ENCODE data around the gene NCDN. TPM values are rescaled to one million over a fixed set of nuclear protein-coding genes. Genes with fewer than 3 reads are reported as not detected.

NCDN gene
- total RNA-seq, 2 donors from 2014 or later = 9.7 to 18.0 TPM

DNA sequence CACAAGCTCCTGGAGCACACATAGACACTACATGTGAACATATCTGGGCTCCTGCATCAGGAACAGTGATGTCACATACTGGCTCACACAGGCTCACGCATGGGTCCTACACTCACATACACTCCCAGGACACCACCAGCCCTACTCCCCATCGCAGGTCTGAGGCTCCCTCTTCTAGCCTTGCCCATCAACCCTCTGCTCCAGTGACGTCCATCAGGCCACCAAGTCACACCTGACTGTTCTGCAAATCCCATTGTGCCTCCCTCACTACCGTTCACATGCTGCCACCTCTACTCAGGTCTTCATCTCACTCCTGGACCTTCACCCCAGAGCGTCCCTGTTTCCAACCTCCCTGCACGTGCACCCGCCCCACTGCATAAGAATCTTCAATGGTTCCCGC lies 33.6 kb downstream of the NCDN start:
- Histone ChIP-seq H3K9ac (ENCODE audit: low read depth in 2 of 2, low read length in 2 of 2) (no peak overlapping the region), H3K27me3 (no peaks in the 10 kb centered on the region), H3K27ac (no peak overlapping the region), H3K4me1 (no peaks in the 10 kb centered on the region), H3K36me3 (no peaks in the 10 kb centered on the region), H3K4me3 (no peak overlapping the region), H3K9me3 (no peaks in the 10 kb centered on the region)
- no peak for DNase-seq
- TF ChIP-seq, protein P1, sequence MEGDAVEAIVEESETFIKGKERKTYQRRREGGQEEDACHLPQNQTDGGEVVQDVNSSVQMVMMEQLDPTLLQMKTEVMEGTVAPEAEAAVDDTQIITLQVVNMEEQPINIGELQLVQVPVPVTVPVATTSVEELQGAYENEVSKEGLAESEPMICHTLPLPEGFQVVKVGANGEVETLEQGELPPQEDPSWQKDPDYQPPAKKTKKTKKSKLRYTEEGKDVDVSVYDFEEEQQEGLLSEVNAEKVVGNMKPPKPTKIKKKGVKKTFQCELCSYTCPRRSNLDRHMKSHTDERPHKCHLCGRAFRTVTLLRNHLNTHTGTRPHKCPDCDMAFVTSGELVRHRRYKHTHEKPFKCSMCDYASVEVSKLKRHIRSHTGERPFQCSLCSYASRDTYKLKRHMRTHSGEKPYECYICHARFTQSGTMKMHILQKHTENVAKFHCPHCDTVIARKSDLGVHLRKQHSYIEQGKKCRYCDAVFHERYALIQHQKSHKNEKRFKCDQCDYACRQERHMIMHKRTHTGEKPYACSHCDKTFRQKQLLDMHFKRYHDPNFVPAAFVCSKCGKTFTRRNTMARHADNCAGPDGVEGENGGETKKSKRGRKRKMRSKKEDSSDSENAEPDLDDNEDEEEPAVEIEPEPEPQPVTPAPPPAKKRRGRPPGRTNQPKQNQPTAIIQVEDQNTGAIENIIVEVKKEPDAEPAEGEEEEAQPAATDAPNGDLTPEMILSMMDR (IDR thresholded peaks at IDR 0.05) = no peak
- intact Hi-C loops (cut with DNase I) = no loop called here

DNA sequence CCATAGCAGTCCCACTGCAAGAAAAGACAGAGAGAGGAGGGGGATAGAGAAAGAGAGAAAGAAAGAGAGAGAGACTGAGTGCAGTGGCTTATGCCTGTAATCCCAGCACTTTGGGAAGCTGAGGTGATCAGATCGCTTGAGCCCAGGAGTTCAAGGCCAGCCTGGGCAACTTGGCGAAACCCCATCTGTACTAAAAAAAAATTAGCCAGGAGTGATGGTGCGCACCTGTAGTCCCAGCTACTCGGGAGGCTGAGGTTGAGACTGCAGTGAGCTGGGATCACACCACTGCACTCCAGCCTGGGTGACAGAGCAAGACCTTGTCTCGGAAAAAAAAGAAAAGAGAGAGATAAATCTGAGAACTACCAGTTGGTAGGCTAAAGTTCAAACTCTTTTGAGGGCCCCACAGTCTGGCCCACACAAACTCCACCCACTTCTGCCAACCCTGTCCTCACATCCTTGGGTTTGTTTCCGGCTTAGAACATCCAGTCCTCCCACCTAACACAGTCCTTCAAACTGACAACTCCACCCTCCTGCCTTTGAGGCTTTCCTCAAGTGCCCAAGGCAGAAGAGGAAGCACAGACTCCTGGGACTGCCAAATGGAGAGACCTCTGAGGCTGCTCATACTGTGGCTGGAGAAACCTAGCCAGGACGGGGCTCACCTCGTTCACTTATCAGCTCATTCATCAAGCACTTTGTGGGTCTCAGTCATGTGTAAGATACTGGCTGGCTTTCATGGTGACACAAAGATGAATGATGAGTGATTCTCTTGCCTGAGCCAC lies 35.6 kb downstream of the NCDN start:
- Histone ChIP-seq H3K9ac (ENCODE audit: low read depth in 2 of 2, low read length in 2 of 2) (no peak overlapping the region), H3K27me3 (no peaks in the 10 kb centered on the region), H3K27ac (no peak overlapping the region), H3K9me3 (no peaks in the 10 kb centered on the region), H3K4me1 (no peaks in the 10 kb centered on the region), H3K36me3 (no peaks in the 10 kb centered on the region), H3K4me3 (no peak overlapping the region)
- DNase-seq = no peak
- intact Hi-C loops (cut with DNase I) = no loop called here
- TF ChIP-seq, protein P1 (IDR thresholded peaks at IDR 0.05) = no peak

DNA sequence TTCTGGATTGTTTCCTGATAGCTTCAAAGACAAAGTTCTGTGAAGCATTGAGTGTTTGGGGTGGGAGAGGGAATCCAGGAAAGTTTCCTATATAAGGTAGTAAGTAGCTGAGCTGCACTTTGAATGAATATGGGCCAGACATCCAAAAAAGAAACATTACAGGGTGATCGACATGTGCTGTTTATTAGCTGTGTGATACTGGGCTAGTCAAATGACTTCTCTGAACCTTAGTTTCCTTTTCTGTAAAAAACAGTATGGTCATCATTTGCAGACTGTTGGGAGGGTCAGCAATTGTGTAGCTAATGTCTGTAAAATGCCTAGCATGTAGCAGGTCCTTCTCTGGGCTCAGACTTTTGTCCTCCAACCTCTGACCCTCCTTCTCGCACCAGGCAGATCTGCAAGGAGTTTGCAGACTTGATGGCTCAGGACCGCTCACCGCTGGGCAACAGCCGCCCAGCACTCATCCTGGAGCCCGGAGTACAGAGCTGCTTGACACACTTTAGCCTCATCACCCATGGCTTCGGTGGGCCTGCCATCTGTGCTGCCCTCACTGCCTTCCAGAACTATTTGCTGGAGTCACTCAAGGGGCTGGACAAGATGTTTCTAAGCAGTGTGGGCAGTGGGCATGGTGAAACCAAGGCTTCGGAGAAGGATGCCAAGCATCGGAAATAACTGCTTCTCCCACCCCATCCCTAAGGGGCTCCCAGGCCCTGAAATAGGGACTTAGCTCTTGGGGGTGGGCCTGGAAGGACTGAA lies 36.6 kb downstream of the NCDN start:
- TF ChIP-seq, protein P1 (IDR thresholded peaks at IDR 0.05) = no peak
- H3K9ac ChIP-seq (ENCODE audit: low read depth in 2 of 2, low read length in 2 of 2) = no peak overlapping the region
- no peak overlapping the region for H3K27ac ChIP-seq
- no peaks in the 10 kb centered on the region for H3K9me3 ChIP-seq
- intact Hi-C loops (cut with DNase I) = no loop called here
- no peak overlapping the region for H3K4me3 ChIP-seq
- no peaks in the 10 kb centered on the region for H3K27me3 ChIP-seq
- no peaks in the 10 kb centered on the region for H3K36me3 ChIP-seq
- H3K4me1 ChIP-seq = no peaks in the 10 kb centered on the region
- no peak for DNase-seq

DNA sequence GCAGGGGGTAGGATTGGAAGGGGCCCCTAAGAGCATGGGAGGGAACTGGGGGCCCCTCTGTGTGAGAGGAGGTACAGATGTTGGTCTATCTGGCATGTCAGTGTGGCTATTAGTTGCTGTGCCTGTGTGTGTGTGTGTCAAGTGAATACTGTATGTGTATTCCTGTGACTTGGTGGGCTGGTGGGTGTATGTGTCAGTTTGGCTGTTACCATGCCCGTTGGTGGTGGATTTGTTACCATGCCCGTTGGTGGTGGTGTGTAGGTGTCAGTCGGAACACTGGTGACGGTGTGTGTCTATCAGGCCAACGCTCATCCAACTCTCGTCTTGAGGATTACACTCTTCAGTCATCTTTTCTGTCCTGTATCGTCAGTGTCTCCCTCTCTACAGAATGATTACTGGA lies 38.1 kb downstream of the NCDN start:
- TF ChIP-seq, protein P1 (IDR thresholded peaks at IDR 0.05) = no peak
- Histone ChIP-seq H3K9ac (ENCODE audit: low read depth in 2 of 2, low read length in 2 of 2) (no peak overlapping the region), H3K36me3 (no peaks in the 10 kb centered on the region), H3K27me3 (no peaks in the 10 kb centered on the region), H3K9me3 (no peaks in the 10 kb centered on the region), H3K4me1 (no peaks in the 10 kb centered on the region), H3K4me3 (no peak overlapping the region), H3K27ac (no peak overlapping the region)
- intact Hi-C loops (cut with DNase I) = no loop called here
- no peak for DNase-seq

DNA sequence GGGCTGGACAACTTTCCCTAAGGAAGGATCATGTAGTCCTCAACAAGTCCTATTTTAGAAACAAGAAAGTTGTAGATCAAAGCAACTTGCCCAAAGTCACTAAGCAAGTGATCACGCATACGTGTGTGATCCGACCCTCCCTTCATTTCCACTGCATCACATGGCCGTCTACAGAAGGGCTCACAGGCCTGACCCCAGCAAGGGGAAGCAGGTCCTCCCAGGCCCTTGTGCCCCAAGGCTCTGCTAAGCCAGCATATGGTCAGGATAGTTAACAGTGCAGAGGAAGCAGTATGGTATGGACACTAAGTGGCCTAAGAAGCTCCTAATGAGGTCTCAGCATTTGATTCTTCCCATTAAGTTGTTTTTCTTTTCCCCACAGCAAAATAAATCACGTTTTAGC lies 40.3 kb downstream of the NCDN start:
- Histone ChIP-seq H3K9ac (ENCODE audit: low read depth in 2 of 2, low read length in 2 of 2) (no peak overlapping the region), H3K9me3 (no peaks in the 10 kb centered on the region), H3K4me1 (no peaks in the 10 kb centered on the region), H3K36me3 (no peaks in the 10 kb centered on the region), H3K27ac (no peak overlapping the region), H3K27me3 (no peaks in the 10 kb centered on the region), H3K4me3 (no peak overlapping the region)
- TF ChIP-seq, protein P1 (IDR thresholded peaks at IDR 0.05) = no peak
- intact Hi-C loops (cut with DNase I) = no loop called here
- DNase-seq = no peak
